H1 (cell line): ENCODE data around the gene SPTBN1. TPM values are rescaled to one million over a fixed set of nuclear protein-coding genes. Genes with fewer than 3 reads are reported as not detected.
A peak's percentile ranks its signal among the peaks of the same experiment; 100 is the strongest.

ENCODE experiments used
- CTCF ChIA-PET: fragments of 300-600 bp; sonication (Branson Sonifier 250); formaldehyde crosslinking; loops from one replicate; lab custom pipeline; 2021; ENCODE audit not compliant: partially characterized antibody; lab: Charles Lee
- POLR2A ChIA-PET: fragments of 300-600 bp; sonication (Branson Sonifier 250); formaldehyde crosslinking; loops from one replicate; lab custom pipeline; 2021; ENCODE audit warnings: inconsistent platforms; ENCODE audit not compliant: partially characterized antibody; lab: Charles Lee
- DNase-seq, 2 experiments: peaks; one replicate each; pipeline versions ENCODE4 v3.0.0 to v3.0.0-alpha.2; 2010 to 2022; ENCODE audit warnings: low spot score in 2 of 2, low read depth in 1 of 2, mixed read lengths in 1 of 2
- FAIRE-seq: peaks from 2 replicates; lab custom pipeline; 2011; peaks lifted over from hg19 to GRCh38; lab: Jason Lieb, UNC
- H2AFZ ChIP-seq: 2 replicates; pipeline ENCODE4 v1.8.1; 2012; ENCODE audit warnings: low read length, inconsistent platforms
- H2AK5ac ChIP-seq: 2 replicates; pipeline ENCODE4 v1.6.1; 2013; ENCODE audit warnings: low read depth, low read length
- H2BK120ac ChIP-seq: replicated peaks from 2 replicates; pipeline ENCODE3; 2013; ENCODE audit warnings: low read depth, low read length, inconsistent platforms
- H2BK12ac ChIP-seq: 2 replicates; pipeline ENCODE4 v1.6.1; 2013; ENCODE audit warnings: low read depth, low read length
- H2BK15ac ChIP-seq: 2 replicates; pipeline ENCODE4 v1.6.1; 2013; ENCODE audit warnings: low read length
- H2BK20ac ChIP-seq: 2 replicates; pipeline ENCODE4 v1.6.1; 2013; ENCODE audit warnings: low read length
- H2BK5ac ChIP-seq: 2 replicates; pipeline ENCODE4 v1.6.1; 2013; ENCODE audit warnings: low read depth, low read length
- H3K14ac ChIP-seq: 2 replicates; pipeline ENCODE4 v1.6.1; 2013; ENCODE audit warnings: inconsistent platforms; ENCODE audit not compliant: insufficient read length
- H3K18ac ChIP-seq: 2 replicates; pipeline ENCODE4 v1.6.1; 2013; ENCODE audit warnings: low read length; ENCODE audit errors: extremely low read depth
- H3K23ac ChIP-seq: 2 replicates; pipeline ENCODE4 v1.6.1; 2013; ENCODE audit warnings: inconsistent platforms; ENCODE audit not compliant: insufficient read length
- H3K23me2 ChIP-seq: 2 replicates; pipeline ENCODE4 v1.6.1; 2013; ENCODE audit warnings: low read depth, low read length
- H3K27ac ChIP-seq: 2 replicates; pipeline ENCODE4 v1.6.1; 2011; ENCODE audit warnings: low read depth, low read length, inconsistent platforms
- H3K27me3 ChIP-seq, 4 experiments: replicated peaks in 1 of 4; 1 replicate in 1 of 4; 2 replicates in 3 of 4; pipeline versions ENCODE4 v1.6.1 to v1.8.1; 2011 to 2013; ENCODE audit warnings: low read length in 3 of 4, mild to moderate bottlenecking in 3 of 4, inconsistent platforms in 2 of 4, mixed read lengths in 2 of 4, moderate library complexity in 1 of 4; ENCODE audit not compliant: control insufficient read depth in 3 of 4, insufficient read depth in 3 of 4; ENCODE audit errors: extremely low read depth in 1 of 4
- H3K36me3 ChIP-seq, 4 experiments: 2 replicates each; pipeline versions ENCODE4 v1.6.1 to v1.8.1; 2011 to 2013; ENCODE audit warnings: mild to moderate bottlenecking in 4 of 4, low read length in 3 of 4, moderate library complexity in 2 of 4, control low read depth in 1 of 4, inconsistent platforms in 1 of 4; ENCODE audit not compliant: insufficient read depth in 4 of 4, control insufficient read depth in 2 of 4
- H3K4ac ChIP-seq: replicated peaks from 2 replicates; pipeline ENCODE3; 2013; ENCODE audit warnings: low read length, low read depth, mixed read lengths, inconsistent platforms; ENCODE audit not compliant: insufficient read length
- H3K4me1 ChIP-seq, 4 experiments: replicated peaks in 1 of 4; 1 replicate in 1 of 4; 2 replicates in 3 of 4; pipeline versions ENCODE4 v1.6.1 to v1.8.1; 2011 to 2013; ENCODE audit warnings: low read length in 3 of 4, inconsistent platforms in 2 of 4, mixed read lengths in 1 of 4; ENCODE audit not compliant: insufficient read depth in 4 of 4, control insufficient read depth in 3 of 4
- H3K4me2 ChIP-seq, 2 experiments: 2 replicates each; pipeline versions ENCODE4 v1.6.1 to v1.8.1; 2011 to 2013; ENCODE audit warnings: low read depth in 2 of 2, low read length in 2 of 2, control low read depth in 1 of 2, inconsistent platforms in 1 of 2, mild to moderate bottlenecking in 1 of 2; ENCODE audit not compliant: insufficient read depth in 1 of 2
- H3K4me3 ChIP-seq, 4 experiments: fragments of 200-600, 300-600 bp in 1 of 4; sonication (generic), shearing (Covaris generic), sonication (Bioruptor Twin) in 1 of 4; 2 replicates each; pipeline versions ENCODE4 v1.5.1 to v1.8.1; 2011 to 2016; ENCODE audit warnings: low read length in 4 of 4, low read depth in 3 of 4, control low read depth in 2 of 4, inconsistent platforms in 2 of 4, mild to moderate bottlenecking in 2 of 4, mixed read lengths in 1 of 4, moderate library complexity in 1 of 4; ENCODE audit not compliant: insufficient read depth in 2 of 4; ENCODE audit errors: extremely low read depth in 1 of 4
- H3K56ac ChIP-seq: replicated peaks from 2 replicates; pipeline ENCODE3; 2013; ENCODE audit warnings: low read depth, mild to moderate bottlenecking, mixed read lengths, low read length, inconsistent platforms; ENCODE audit not compliant: insufficient read length
- H3K79me1 ChIP-seq: 2 replicates; pipeline ENCODE4 v1.6.1; 2013; ENCODE audit warnings: low read depth, low read length, control low read depth
- H3K79me2 ChIP-seq, 2 experiments: 2 replicates each; pipeline versions ENCODE4 v1.6.1 to v1.8.1; 2012 to 2013; ENCODE audit warnings: low read length in 2 of 2, mild to moderate bottlenecking in 2 of 2, inconsistent platforms in 1 of 2; ENCODE audit not compliant: insufficient read depth in 2 of 2, control insufficient read depth in 1 of 2
- H3K9ac ChIP-seq, 4 experiments: replicated peaks in 1 of 4; 1 replicate in 1 of 4; 2 replicates in 3 of 4; pipeline versions ENCODE4 v1.6.1 to v1.8.1; 2011 to 2013; ENCODE audit warnings: low read depth in 3 of 4, low read length in 3 of 4, control low read depth in 2 of 4, mild to moderate bottlenecking in 2 of 4, moderate library complexity in 2 of 4, inconsistent platforms in 1 of 4; ENCODE audit errors: extremely low read depth in 1 of 4
- H3K9me3 ChIP-seq, 2 experiments: 2 replicates each; pipeline versions ENCODE4 v1.6.1 to v1.8.1; 2012 to 2013; ENCODE audit warnings: mild to moderate bottlenecking in 2 of 2, moderate library complexity in 2 of 2, control low read depth in 1 of 2, inconsistent platforms in 1 of 2, low read depth in 1 of 2, low read length in 1 of 2, mixed read lengths in 1 of 2; ENCODE audit not compliant: insufficient read depth in 2 of 2
- H4K20me1 ChIP-seq, 2 experiments: replicated peaks in 1 of 2; 2 replicates each; pipeline versions ENCODE3 to v1.8.1; 2011 to 2013; ENCODE audit warnings: inconsistent platforms in 2 of 2, low read length in 2 of 2, mild to moderate bottlenecking in 1 of 2; ENCODE audit not compliant: insufficient read depth in 2 of 2, control insufficient read depth in 1 of 2
- H4K5ac ChIP-seq: 2 replicates; pipeline ENCODE4 v1.6.1; 2013; ENCODE audit warnings: low read length, low read depth, mixed read lengths, inconsistent platforms; ENCODE audit not compliant: insufficient read length
- H4K8ac ChIP-seq: 2 replicates; pipeline ENCODE4 v1.8.0; 2013; ENCODE audit warnings: mild to moderate bottlenecking, moderate library complexity, low read length, inconsistent platforms; ENCODE audit not compliant: insufficient read depth; ENCODE audit errors: extremely low read depth
- H4K91ac ChIP-seq: replicated peaks from 2 replicates; pipeline ENCODE3; 2013; ENCODE audit warnings: low read length, mixed read lengths, inconsistent platforms; ENCODE audit not compliant: insufficient read length
- BRCA1 ChIP-seq: IDR thresholded peaks from 2 replicates; pipeline ENCODE4 v1.6.1; 2012; ENCODE audit warnings: low read depth, low read length, improper control_type of control experiment
- CBX8 ChIP-seq: fragments of 300-800, 300-1000 bp; sonication (generic); IDR thresholded peaks from 2 replicates; pipeline ENCODE4 v1.7.1; 2016; ENCODE audit warnings: low read depth, low read length, borderline replicate concordance
- EGR1 ChIP-seq: IDR thresholded peaks from 2 replicates; pipeline ENCODE4 v1.6.1; 2011; ENCODE audit warnings: low read depth, low read length, borderline replicate concordance
- GABPA ChIP-seq: IDR thresholded peaks from 2 replicates; pipeline ENCODE4 v1.6.1; 2011; ENCODE audit warnings: mild to moderate bottlenecking, low read length, moderate library complexity, borderline replicate concordance; ENCODE audit not compliant: insufficient read depth
- KDM1A ChIP-seq: fragments of 200-600, 300-600 bp; sonication (generic); IDR thresholded peaks from 2 replicates; pipeline ENCODE4 v1.7.1; 2016; ENCODE audit warnings: mild to moderate bottlenecking, low read length, borderline replicate concordance
- KDM4A ChIP-seq: IDR thresholded peaks from one replicate; pipeline ENCODE4 v1.7.1; 2012; ENCODE audit warnings: low read depth, mild to moderate bottlenecking, moderate library complexity, low read length, inconsistent platforms; ENCODE audit not compliant: severe bottlenecking
- MAX ChIP-seq: IDR thresholded peaks from 2 replicates; pipeline ENCODE4 v1.6.1; 2012; ENCODE audit warnings: inconsistent platforms
- NANOG ChIP-seq: IDR thresholded peaks from 2 replicates; pipeline ENCODE4 v1.6.1; 2011; ENCODE audit warnings: low read length, low read depth, mild to moderate bottlenecking, inconsistent platforms; ENCODE audit not compliant: insufficient read depth, poor library complexity, severe bottlenecking
- SIX5 ChIP-seq: IDR thresholded peaks from 2 replicates; pipeline ENCODE4 v1.6.1; 2011; ENCODE audit warnings: mild to moderate bottlenecking, low read depth, low read length
- SP2 ChIP-seq: IDR thresholded peaks from 2 replicates; pipeline ENCODE4 v1.6.1; 2012; ENCODE audit warnings: mild to moderate bottlenecking, low read length, inconsistent platforms
- SP4 ChIP-seq: IDR thresholded peaks from 2 replicates; pipeline ENCODE4 v1.6.1; 2012; ENCODE audit warnings: low read length, inconsistent platforms
- SUZ12 ChIP-seq: fragments of 200-600 bp; sonication (generic); IDR thresholded peaks from 2 replicates; pipeline ENCODE4 v1.6.1; 2012; ENCODE audit warnings: mild to moderate bottlenecking, inconsistent platforms, low read length, moderate library complexity, mixed read lengths
- WGBS, 2 experiments: shearing (Covaris generic) in 1 of 2; methylation state at CpG; one replicate each; pipeline versions ENCODE4 v1.1.6 to v1.1.7; 2013 to 2015; ENCODE audit warnings: low lambda C conversion rate in 2 of 2, mixed read lengths in 2 of 2, inconsistent platforms in 1 of 2, low coverage in 1 of 2, missing lambda C conversion rate in 1 of 2; ENCODE audit not compliant: insufficient replicate concordance in 2 of 2, insufficient coverage in 1 of 2, insufficient read length in 1 of 2; ENCODE audit errors: extremely low coverage in 1 of 2, missing lambda C conversion rate in 1 of 2; 5-methylcytosine and 5-hydroxymethylcytosine counted together
- polyA plus RNA-seq, 7 experiments: library from polyadenylated mRNA; depleted of rRNA in 3 of 7; stranded (reverse) in 5 of 7; unstranded in 2 of 7; fragments of >200 nt in 5 of 7; fragments of 200-250 nt in 2 of 7; gene quantifications; 1 replicate in 5 of 7; 2 replicates in 1 of 7; 4 replicates in 1 of 7; pipeline versions ENCODE4 v1.2.1 to v1.2.3, GENCODE V29; 2011 to 2013; ENCODE audit warnings: missing spikeins in 2 of 7, mixed read lengths in 2 of 7
- total RNA-seq: library from RNA; stranded (reverse); fragmentation: NEBNext Ultra II Directional; extraction: Animal tissue kit (Norgen Biotek cat#: 25700); gene quantifications from 2 replicates; pipeline ENCODE4 v1.2.1, GENCODE V29; 2021

The SPTBN1 gene
- total and polyA plus RNA-seq, 2 of the 8 experiments (the other 6 are each of a cell fraction or from before 2014, with no cell fraction given) = 31.8 to 180 TPM

GRCh38 chr2:54494087-54494486 is 38.0 kb downstream of the SPTBN1 start:
- Histone ChIP-seq H4K8ac (no peak overlapping the region), H2BK120ac (no peak overlapping the region), H3K18ac (no peak overlapping the region), H3K4me2 (no peak overlapping the region), H4K5ac (no peak overlapping the region), H2BK5ac (no peak overlapping the region), H3K9ac (no peak overlapping the region), H3K4ac (peak overlapping the region; percentile 35), H4K91ac (no peak overlapping the region), H3K4me1 (peaks cover 0 to 13% (median 2%) of the 10 kb centered on the region in 4 experiments; a peak in 4 of 7 replicates), H3K14ac (no peak overlapping the region), H3K56ac (no peak overlapping the region), H2BK15ac (no peak overlapping the region), H3K79me2 (no peaks in the 10 kb centered on the region), H3K79me1 (no peaks in the 10 kb centered on the region), H2AK5ac (no peak overlapping the region), H3K36me3 (no peaks in the 10 kb centered on the region; a peak in 3 of 8 replicates), H2BK20ac (no peak overlapping the region), H3K27ac (no peak overlapping the region), H4K20me1 (no peaks in the 10 kb centered on the region), H3K9me3 (no peaks in the 10 kb centered on the region), H3K4me3 (no peak overlapping the region), H3K27me3 (no peaks in the 10 kb centered on the region), H3K23ac (no peak overlapping the region), H2BK12ac (no peak overlapping the region), H3K23me2 (no peaks in the 10 kb centered on the region), H2AFZ (no peak overlapping the region)
- FAIRE-seq (no peak), DNase-seq (no peak)
- WGBS, 2 experiments = 90% methylated on average over 3 of the region's 3 CpGs; no CpG with 5 or more reads in 1 of the 2 experiments
- ChIA-PET POLR2A (no interaction called here), CTCF (interaction anchor here (1.2 to 1.7 kb wide), 2 partner anchors 9 to 387 kb away, joined by 4 to 6 read pairs; no protein-coding TSS in a partner anchor)
- TF ChIP-seq SP2 (no peak), SUZ12 (no peak), KDM1A (no peak), EGR1 (no peak), MAX (no peak), BRCA1 (no peak), GABPA (no peak), SP4 (no peak), KDM4A (no peak), SIX5 (no peak), NANOG (no peak), CBX8 (no peak)
